ENCODE results near the gene PPP1R11.

The PPP1R11 gene

DNA sequence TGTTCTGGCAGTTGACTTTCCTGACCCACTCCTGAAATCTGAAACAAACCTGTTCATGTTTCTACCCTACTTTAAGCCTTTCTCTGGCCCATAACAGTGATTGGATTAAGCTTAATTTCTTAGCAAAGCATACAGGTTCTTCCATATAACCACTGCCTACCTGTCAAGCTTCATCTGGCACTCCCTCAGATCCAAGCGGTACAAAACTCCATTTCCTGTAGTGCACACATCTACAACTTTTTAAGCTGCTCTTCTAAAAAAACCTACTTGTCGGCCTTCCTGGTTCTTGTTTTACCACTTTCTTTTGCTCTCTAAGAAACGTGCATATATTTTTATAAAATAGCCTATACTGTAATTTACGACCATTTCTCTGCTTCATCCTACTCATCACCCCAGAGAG, 916 bp upstream of the PPP1R11 start:
- ATAC-seq, result no peak
- TF ChIP-seq ZNF565 (CRISPR knock-in tag; conservative IDR thresholded peaks at IDR 0.05; ENCODE audit: low read depth), result no peak

DNA sequence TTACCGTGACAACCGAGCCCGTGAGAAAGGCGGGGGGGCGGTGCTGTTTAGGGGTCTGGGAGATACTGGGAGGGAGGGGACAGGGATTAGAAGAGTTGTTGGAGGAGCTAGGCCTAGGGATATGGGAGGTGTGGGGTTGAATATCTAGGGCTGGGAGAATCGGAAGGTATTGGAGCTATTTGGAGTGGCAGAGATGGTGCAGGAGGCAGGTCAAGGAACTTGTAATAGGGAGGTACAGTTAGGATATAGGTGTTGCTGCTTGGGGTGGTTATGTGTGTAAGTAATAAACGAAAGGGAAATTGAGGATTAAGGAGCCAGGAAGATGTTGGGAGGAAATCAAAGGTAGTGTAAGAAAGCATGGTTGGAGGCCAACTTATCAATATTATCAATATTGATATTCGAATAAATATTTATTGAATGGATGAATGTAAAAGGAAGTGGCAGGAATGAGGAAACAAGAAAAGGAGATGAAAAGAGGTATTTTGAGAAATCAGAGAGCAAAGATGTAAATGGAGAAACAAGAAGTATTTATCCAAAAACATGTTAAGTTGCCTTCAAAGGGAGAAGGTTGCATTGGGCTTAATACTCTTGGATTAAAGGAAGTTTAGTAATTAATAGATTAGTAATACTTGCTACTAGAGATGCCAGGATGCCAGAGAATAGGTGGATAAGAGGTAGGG, 602 bp downstream of the PPP1R11 start:
- no peak for ATAC-seq
- no peak for TF ChIP-seq ZNF8 (CRISPR knock-in tag; IDR thresholded peaks at IDR 0.05)
- TF ChIP-seq, protein P1, sequence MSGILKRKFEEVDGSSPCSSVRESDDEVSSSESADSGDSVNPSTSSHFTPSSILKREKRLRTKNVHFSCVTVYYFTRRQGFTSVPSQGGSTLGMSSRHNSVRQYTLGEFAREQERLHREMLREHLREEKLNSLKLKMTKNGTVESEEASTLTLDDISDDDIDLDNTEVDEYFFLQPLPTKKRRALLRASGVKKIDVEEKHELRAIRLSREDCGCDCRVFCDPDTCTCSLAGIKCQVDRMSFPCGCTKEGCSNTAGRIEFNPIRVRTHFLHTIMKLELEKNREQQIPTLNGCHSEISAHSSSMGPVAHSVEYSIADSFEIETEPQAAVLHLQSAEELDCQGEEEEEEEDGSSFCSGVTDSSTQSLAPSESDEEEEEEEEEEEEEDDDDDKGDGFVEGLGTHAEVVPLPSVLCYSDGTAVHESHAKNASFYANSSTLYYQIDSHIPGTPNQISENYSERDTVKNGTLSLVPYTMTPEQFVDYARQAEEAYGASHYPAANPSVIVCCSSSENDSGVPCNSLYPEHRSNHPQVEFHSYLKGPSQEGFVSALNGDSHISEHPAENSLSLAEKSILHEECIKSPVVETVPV (CRISPR knock-in tag; IDR thresholded peaks at IDR 0.05), result no peak

- ATAC-seq, result no peak
These were observed 4.3 kb downstream of the PPP1R11 start for GRCh38 chr6:30071081-30071818.

DNA sequence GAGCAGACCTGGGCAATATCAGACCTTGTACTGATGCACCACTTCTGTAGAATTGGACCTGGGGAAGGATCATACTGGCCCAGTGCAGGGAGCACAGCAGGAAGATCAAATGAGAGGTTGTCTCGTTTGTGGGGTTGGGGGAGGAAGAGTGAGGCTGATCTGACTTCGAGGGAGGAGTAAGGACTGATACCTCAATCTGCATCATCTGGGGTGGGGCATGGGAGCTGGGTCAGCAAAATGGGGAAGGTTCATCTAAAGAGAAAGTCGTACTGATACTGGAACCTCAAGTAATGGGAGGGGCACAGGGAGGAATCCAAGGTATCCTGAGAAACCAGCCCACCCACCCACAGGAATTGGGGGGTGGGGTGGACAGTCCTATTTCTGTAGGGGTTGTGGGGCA, 4.9 kb downstream of the PPP1R11 start:
- TF ChIP-seq OSR1 (CRISPR knock-in tag; IDR thresholded peaks at IDR 0.05) (no peak), ZFP3 (CRISPR knock-in tag; IDR thresholded peaks at IDR 0.05) (no peak), ZNF565 (CRISPR knock-in tag; conservative IDR thresholded peaks at IDR 0.05; ENCODE audit: low read depth) (no peak), RARB (CRISPR knock-in tag; IDR thresholded peaks at IDR 0.05) (no peak), SNAI2 (CRISPR knock-in tag; IDR thresholded peaks at IDR 0.05) (no peak)
- TF ChIP-seq, protein P1 (CRISPR knock-in tag; IDR thresholded peaks at IDR 0.05), result no peak
- TF ChIP-seq, protein P2, sequence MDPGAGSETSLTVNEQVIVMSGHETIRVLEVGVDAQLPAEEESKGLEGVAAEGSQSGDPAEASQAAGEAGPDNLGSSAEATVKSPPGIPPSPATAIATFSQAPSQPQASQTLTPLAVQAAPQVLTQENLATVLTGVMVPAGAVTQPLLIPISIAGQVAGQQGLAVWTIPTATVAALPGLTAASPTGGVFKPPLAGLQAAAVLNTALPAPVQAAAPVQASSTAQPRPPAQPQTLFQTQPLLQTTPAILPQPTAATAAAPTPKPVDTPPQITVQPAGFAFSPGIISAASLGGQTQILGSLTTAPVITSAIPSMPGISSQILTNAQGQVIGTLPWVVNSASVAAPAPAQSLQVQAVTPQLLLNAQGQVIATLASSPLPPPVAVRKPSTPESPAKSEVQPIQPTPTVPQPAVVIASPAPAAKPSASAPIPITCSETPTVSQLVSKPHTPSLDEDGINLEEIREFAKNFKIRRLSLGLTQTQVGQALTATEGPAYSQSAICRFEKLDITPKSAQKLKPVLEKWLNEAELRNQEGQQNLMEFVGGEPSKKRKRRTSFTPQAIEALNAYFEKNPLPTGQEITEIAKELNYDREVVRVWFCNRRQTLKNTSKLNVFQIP (CRISPR knock-in tag; IDR thresholded peaks at IDR 0.05; ENCODE audit: borderline replicate concordance, low read depth), result no peak
- ATAC-seq, result no peak

More at GRCh38 chr6:30071081-30071818, 4.3 kb downstream of the PPP1R11 start:
- no peak for TF ChIP-seq ESRRG (CRISPR knock-in tag; IDR thresholded peaks at IDR 0.05)
- TF ChIP-seq PPARA (CRISPR knock-in tag; IDR thresholded peaks at IDR 0.05; ENCODE audit: borderline replicate concordance), result no peak
- TF ChIP-seq ISL1 (CRISPR knock-in tag; IDR thresholded peaks at IDR 0.05), result no peak
- no peak for TF ChIP-seq OSR1 (CRISPR knock-in tag; IDR thresholded peaks at IDR 0.05)
- no peak for TF ChIP-seq ARNTL (CRISPR knock-in tag; IDR thresholded peaks at IDR 0.05; ENCODE audit: borderline replicate concordance, low read depth)
- no peak for TF ChIP-seq ZFP3 (CRISPR knock-in tag; IDR thresholded peaks at IDR 0.05)
- no peak for TF ChIP-seq RARB (CRISPR knock-in tag; IDR thresholded peaks at IDR 0.05)
- TF ChIP-seq CSDC2 (CRISPR knock-in tag; IDR thresholded peaks at IDR 0.05), result no peak
- TF ChIP-seq ZC3H10 (CRISPR knock-in tag; IDR thresholded peaks at IDR 0.05), result no peak
- no peak for TF ChIP-seq BACH2 (CRISPR knock-in tag; IDR thresholded peaks at IDR 0.05; ENCODE audit: borderline replicate concordance)
- TF ChIP-seq SNAI2 (CRISPR knock-in tag; IDR thresholded peaks at IDR 0.05), result no peak
- TF ChIP-seq ZNF565 (CRISPR knock-in tag; conservative IDR thresholded peaks at IDR 0.05; ENCODE audit: low read depth), result no peak
- TF ChIP-seq, protein P1 (CRISPR knock-in tag; IDR thresholded peaks at IDR 0.05), result no peak
- TF ChIP-seq ZNF8 (CRISPR knock-in tag; IDR thresholded peaks at IDR 0.05), result no peak
- TF ChIP-seq ZFP30 (CRISPR knock-in tag; IDR thresholded peaks at IDR 0.05), result no peak
- TF ChIP-seq CREB5 (CRISPR knock-in tag; IDR thresholded peaks at IDR 0.05; ENCODE audit: low read depth), result no peak
- TF ChIP-seq TCF4 (CRISPR knock-in tag; IDR thresholded peaks at IDR 0.05; ENCODE audit: borderline replicate concordance), result no peak
- TF ChIP-seq ZNF70 (CRISPR knock-in tag; IDR thresholded peaks at IDR 0.05), result no peak
